ENCODE data around the gene MYO3B. TPM values are rescaled to one million over a fixed set of nuclear protein-coding genes. Genes with fewer than 3 reads are reported as not detected.

Gene MYO3B
- total RNA-seq, 1 experiment from 2014 or later: 0.52 TPM

GRCh38 chr2:170339750-170340692 is 162.1 kb downstream of the MYO3B start:
- TF ChIP-seq CTCF (conservative IDR thresholded peaks at IDR 0.05; ENCODE audit: low read depth, low read length) (no peak), EZH2 (IDR thresholded peaks at IDR 0.05; ENCODE audit: borderline replicate concordance, low read depth, low read length, poor library complexity, severe bottlenecking) (no peak)
- H3K4me3 ChIP-seq (ENCODE audit: low read depth, low read length, poor library complexity, severe bottlenecking): no peak overlapping the region
- no peaks in the 10 kb centered on the region for H3K27me3 ChIP-seq (replicated peaks; ENCODE audit: insufficient read depth, low read depth, low read length, poor library complexity)
- no TSS peak for BruUV-seq (replicated peaks)
- peaks cover 8% of the 10 kb centered on the region for H3K4me1 ChIP-seq (ENCODE audit: insufficient read depth, low read length, poor library complexity, severe bottlenecking)
- no peak for DNase-seq (ENCODE audit: low spot score)
- POLR2A ChIA-PET (ENCODE audit: low non-redundant PET): no interaction called here
- intact Hi-C loops (cut with micrococcal nuclease; ENCODE audit: unreplicated experiment): no loop called here
- no peaks in the 10 kb centered on the region for H3K36me3 ChIP-seq (ENCODE audit: insufficient read depth, low read length, poor library complexity, severe bottlenecking)
- no peaks in the 10 kb centered on the region for H3K9me3 ChIP-seq (ENCODE audit: low read depth, low read length, poor library complexity, severe bottlenecking)
- CTCF ChIA-PET: no interaction called here
- no peak overlapping the region for H3K27ac ChIP-seq (ENCODE audit: low read depth, low read length, poor library complexity, severe bottlenecking)

- Histone ChIP-seq H3K4me3 (ENCODE audit: low read depth, low read length, poor library complexity, severe bottlenecking) (no peak overlapping the region), H3K9me3 (ENCODE audit: low read depth, low read length, poor library complexity, severe bottlenecking) (no peaks in the 10 kb centered on the region), H3K36me3 (ENCODE audit: insufficient read depth, low read length, poor library complexity, severe bottlenecking) (no peaks in the 10 kb centered on the region), H3K27ac (ENCODE audit: low read depth, low read length, poor library complexity, severe bottlenecking) (no peak overlapping the region), H3K27me3 (replicated peaks; ENCODE audit: insufficient read depth, low read depth, low read length, poor library complexity) (no peaks in the 10 kb centered on the region), H3K4me1 (ENCODE audit: insufficient read depth, low read length, poor library complexity, severe bottlenecking) (peaks cover 8% of the 10 kb centered on the region)
- DNase-seq (ENCODE audit: low spot score): no peak
- CTCF ChIA-PET: no interaction called here
- POLR2A ChIA-PET (ENCODE audit: low non-redundant PET): no interaction called here
- intact Hi-C loops (cut with micrococcal nuclease; ENCODE audit: unreplicated experiment): no loop called here
- no peak for TF ChIP-seq CTCF (conservative IDR thresholded peaks at IDR 0.05; ENCODE audit: low read depth, low read length)
- TF ChIP-seq EZH2 (IDR thresholded peaks at IDR 0.05; ENCODE audit: borderline replicate concordance, low read depth, low read length, poor library complexity, severe bottlenecking): no peak
- no TSS peak for BruUV-seq (replicated peaks)
Measured at GRCh38 chr2:170340693-170341068, 162.7 kb downstream of the MYO3B start.

GRCh38 chr2:170341684-170342623 is 164.0 kb downstream of the MYO3B start:
- ChIA-PET POLR2A (ENCODE audit: low non-redundant PET) (no interaction called here), CTCF (interaction anchor here (0.6 kb wide), 1 partner anchor 631 kb away, joined by 3 read pairs; no protein-coding TSS in a partner anchor)
- no peak for DNase-seq (ENCODE audit: low spot score)
- H3K27ac ChIP-seq (ENCODE audit: low read depth, low read length, poor library complexity, severe bottlenecking): no peak overlapping the region
- TF ChIP-seq EZH2 (IDR thresholded peaks at IDR 0.05; ENCODE audit: borderline replicate concordance, low read depth, low read length, poor library complexity, severe bottlenecking) (no peak), CTCF (conservative IDR thresholded peaks at IDR 0.05; ENCODE audit: low read depth, low read length) (no peak)
- no peaks in the 10 kb centered on the region for H3K36me3 ChIP-seq (ENCODE audit: insufficient read depth, low read length, poor library complexity, severe bottlenecking)
- BruUV-seq (replicated peaks): no TSS peak
- peaks cover 8% of the 10 kb centered on the region for H3K4me1 ChIP-seq (ENCODE audit: insufficient read depth, low read length, poor library complexity, severe bottlenecking)
- intact Hi-C loops (cut with micrococcal nuclease; ENCODE audit: unreplicated experiment): no loop called here
- no peaks in the 10 kb centered on the region for H3K9me3 ChIP-seq (ENCODE audit: low read depth, low read length, poor library complexity, severe bottlenecking)
- H3K27me3 ChIP-seq (replicated peaks; ENCODE audit: insufficient read depth, low read depth, low read length, poor library complexity): no peaks in the 10 kb centered on the region
- H3K4me3 ChIP-seq (ENCODE audit: low read depth, low read length, poor library complexity, severe bottlenecking): no peak overlapping the region
